ENCODE results near the gene CCND1.

Gene CCND1

GRCh38 chr11:69653406-69653960, 12.5 kb downstream of the CCND1 start:
- Histone ChIP-seq H3K4me3 (ENCODE audit: low read length in 2 of 2) (no peak overlapping the region), H3K36me3 (ENCODE audit: control insufficient read depth in 2 of 2, insufficient read depth in 2 of 2, low read length in 2 of 2) (peaks cover 9 to 27% of the 10 kb centered on the region in 2 donors), H3K27me3 (ENCODE audit: control insufficient read depth in 2 of 2, insufficient read depth in 2 of 2, low read length in 2 of 2) (no peaks in the 10 kb centered on the region), H3K4me1 (ENCODE audit: control insufficient read depth in 2 of 2, insufficient read depth in 2 of 2, low read length in 2 of 2) (peaks cover 0 to 2% of the 10 kb centered on the region in 2 donors), H3K9ac (ENCODE audit: low read depth in 1 of 2, low read length in 2 of 2) (no peak overlapping the region), H3K27ac (ENCODE audit: low read depth in 2 of 2, low read length in 2 of 2) (no peak overlapping the region), H3K9me3 (ENCODE audit: control insufficient read depth in 2 of 2, low read length in 2 of 2) (no peaks in the 10 kb centered on the region)

GRCh38 chr11:69654001-69654659, 13.2 kb downstream of the CCND1 start:
- no peak overlapping the region for H3K4me3 ChIP-seq (ENCODE audit: low read length in 2 of 2)
- no peak overlapping the region for H3K9ac ChIP-seq (ENCODE audit: low read depth in 1 of 2, low read length in 2 of 2)
- H3K27me3 ChIP-seq (ENCODE audit: control insufficient read depth in 2 of 2, insufficient read depth in 2 of 2, low read length in 2 of 2), result no peaks in the 10 kb centered on the region
- H3K27ac ChIP-seq (ENCODE audit: low read depth in 2 of 2, low read length in 2 of 2), result no peak overlapping the region
- no peaks in the 10 kb centered on the region for H3K9me3 ChIP-seq (ENCODE audit: control insufficient read depth in 2 of 2, low read length in 2 of 2)
- peaks cover 0 to 2% of the 10 kb centered on the region in 2 donors for H3K4me1 ChIP-seq (ENCODE audit: control insufficient read depth in 2 of 2, insufficient read depth in 2 of 2, low read length in 2 of 2)
- H3K36me3 ChIP-seq (ENCODE audit: control insufficient read depth in 2 of 2, insufficient read depth in 2 of 2, low read length in 2 of 2), result peaks cover 9 to 26% of the 10 kb centered on the region in 2 donors

DNA sequence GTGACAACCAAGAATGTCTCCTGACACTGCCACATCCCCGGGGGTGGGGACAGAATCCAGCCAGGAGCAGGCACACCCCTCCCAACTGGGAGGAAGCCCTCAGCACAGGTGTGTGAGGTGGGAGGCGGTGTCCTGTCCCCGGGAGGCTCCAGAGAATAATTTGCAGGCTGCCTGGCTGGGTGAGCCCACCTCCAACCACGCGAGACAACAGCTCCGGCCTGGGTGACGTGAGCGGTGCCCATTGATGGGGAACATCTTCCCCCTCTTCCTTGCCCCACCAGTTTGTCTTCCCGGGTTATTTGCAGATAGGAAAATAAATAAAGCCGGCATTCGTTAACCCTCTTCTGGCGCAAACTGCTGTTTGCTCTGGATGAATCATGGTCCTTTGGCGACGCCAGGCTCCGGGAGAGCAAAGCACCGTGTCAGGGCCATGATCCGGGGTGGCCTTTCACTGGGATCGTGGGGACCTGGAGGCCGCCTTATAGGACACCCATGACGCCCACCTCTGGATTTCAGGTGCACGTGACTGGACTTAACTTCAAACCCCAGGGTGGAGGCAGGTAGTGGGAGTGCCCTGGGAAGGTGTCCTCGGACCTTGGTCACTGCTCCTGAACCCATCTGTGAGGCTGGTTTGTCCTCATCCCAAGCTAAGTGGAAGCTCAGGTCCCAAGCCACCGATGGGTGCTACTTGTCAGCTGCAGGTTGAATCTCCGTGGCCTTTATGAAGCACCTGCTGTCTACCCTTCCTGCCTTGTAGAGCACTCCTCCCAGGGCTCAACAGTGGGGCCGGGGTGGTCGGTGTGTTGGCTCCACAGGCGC, 13.9 kb downstream of the CCND1 start:
- H3K27me3 ChIP-seq (ENCODE audit: control insufficient read depth in 2 of 2, insufficient read depth in 2 of 2, low read length in 2 of 2), result no peaks in the 10 kb centered on the region
- H3K4me1 ChIP-seq (ENCODE audit: control insufficient read depth in 2 of 2, insufficient read depth in 2 of 2, low read length in 2 of 2), result peaks cover 0 to 2% of the 10 kb centered on the region in 2 donors
- H3K36me3 ChIP-seq (ENCODE audit: control insufficient read depth in 2 of 2, insufficient read depth in 2 of 2, low read length in 2 of 2), result peaks cover 9 to 19% of the 10 kb centered on the region in 2 donors
- no peaks in the 10 kb centered on the region for H3K9me3 ChIP-seq (ENCODE audit: control insufficient read depth in 2 of 2, low read length in 2 of 2)
- no peak overlapping the region for H3K27ac ChIP-seq (ENCODE audit: low read depth in 2 of 2, low read length in 2 of 2)
- no peak overlapping the region for H3K9ac ChIP-seq (ENCODE audit: low read depth in 1 of 2, low read length in 2 of 2)
- no peak overlapping the region for H3K4me3 ChIP-seq (ENCODE audit: low read length in 2 of 2)

DNA sequence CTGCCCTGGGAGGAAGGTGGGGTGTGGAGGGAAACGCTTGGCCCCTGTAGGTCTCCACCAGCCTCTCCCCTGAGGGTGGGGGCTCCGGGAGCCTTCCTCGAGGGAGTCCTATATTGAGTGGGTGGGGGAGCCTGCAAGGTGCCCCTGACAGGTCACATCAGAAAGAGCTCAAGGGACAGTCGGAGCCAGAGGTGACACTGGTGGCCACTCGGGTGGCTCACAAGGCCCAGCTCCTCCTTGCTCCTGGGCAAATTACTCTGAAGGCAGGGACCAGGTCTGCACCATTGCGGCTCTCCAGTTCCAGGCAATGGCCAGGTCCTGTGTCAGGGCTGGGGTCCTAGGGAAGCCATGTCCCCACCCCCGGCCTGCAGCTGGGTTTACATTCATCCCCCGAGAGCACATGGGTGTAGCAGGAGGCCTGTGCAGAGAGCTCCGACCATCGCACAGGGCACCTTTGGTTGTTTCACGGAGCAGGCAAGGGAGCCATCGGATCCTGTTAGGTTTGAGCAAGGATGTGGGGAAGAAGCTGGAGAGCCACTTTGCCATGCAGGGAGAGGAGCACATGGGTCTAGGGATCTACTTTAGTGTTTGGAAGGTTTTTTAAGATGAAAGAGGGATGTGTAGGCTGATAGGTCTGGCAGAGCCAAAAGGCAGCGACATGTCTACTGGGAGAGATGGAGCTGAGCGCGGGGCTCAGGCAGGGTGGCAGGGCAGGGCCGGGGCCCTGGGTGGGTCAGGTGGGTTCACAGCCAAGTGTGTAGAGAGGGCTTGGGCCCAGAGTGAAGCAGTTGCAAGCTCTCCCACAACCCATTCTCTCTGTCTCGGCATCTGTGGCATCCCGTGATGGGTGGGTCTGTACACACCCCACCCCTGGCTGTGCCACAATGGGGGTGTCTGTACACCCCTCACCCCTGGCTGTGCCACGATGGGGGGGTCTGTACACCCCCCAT, 14.8 kb downstream of the CCND1 start:
- peaks cover 9 to 19% of the 10 kb centered on the region in 2 donors for H3K36me3 ChIP-seq (ENCODE audit: control insufficient read depth in 2 of 2, insufficient read depth in 2 of 2, low read length in 2 of 2)
- no peak overlapping the region for H3K27ac ChIP-seq (ENCODE audit: low read depth in 2 of 2, low read length in 2 of 2)
- H3K4me1 ChIP-seq (ENCODE audit: control insufficient read depth in 2 of 2, insufficient read depth in 2 of 2, low read length in 2 of 2), result peaks cover 0 to 2% of the 10 kb centered on the region in 2 donors
- no peaks in the 10 kb centered on the region for H3K9me3 ChIP-seq (ENCODE audit: control insufficient read depth in 2 of 2, low read length in 2 of 2)
- H3K9ac ChIP-seq (ENCODE audit: low read depth in 1 of 2, low read length in 2 of 2), result no peak overlapping the region
- no peaks in the 10 kb centered on the region for H3K27me3 ChIP-seq (ENCODE audit: control insufficient read depth in 2 of 2, insufficient read depth in 2 of 2, low read length in 2 of 2)
- H3K4me3 ChIP-seq (ENCODE audit: low read length in 2 of 2), result no peak overlapping the region

DNA sequence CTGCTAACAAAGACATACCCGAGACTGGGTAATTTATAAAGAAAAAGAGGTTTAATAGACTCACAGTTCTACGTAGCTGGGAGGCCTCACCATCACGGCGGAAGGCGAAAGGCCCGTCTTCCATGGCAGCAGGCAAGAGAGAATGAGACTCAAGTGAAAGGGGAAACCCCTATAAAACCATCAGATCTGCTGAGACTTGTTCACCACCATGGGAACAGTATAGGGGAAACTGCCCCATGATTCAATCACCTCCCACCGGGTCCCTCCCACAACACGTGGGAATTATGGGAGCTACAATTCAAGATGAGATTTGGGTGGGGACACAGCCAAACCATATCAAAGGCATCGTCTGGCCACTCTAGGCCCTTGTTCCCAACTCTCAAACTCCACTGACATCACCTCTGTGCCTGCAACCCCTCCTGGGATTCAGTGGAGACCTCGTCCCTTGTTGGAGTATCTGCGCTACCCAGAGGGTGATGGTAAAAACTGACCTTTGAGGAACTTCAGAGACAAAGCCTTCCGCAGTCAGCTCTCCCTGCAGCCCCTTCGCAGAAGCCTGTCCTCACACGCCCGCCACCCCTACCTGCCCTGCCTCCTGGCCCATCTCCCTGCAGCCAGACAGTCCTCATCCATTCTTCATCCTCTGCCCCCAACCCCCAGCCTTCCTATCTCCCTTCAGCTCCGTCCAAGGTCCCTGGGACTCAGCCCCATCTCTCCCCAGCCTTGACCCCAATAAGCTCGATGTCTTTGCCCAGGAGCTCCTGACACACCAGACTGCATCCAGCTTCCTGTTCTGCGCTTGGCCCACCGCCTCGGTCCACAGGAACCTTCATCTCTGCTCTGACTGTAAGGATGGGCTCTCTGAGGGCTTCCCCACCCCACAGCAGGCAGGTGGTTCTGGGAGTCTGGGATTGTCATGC, 15.8 kb downstream of the CCND1 start:
- Histone ChIP-seq H3K27me3 (ENCODE audit: control insufficient read depth in 2 of 2, insufficient read depth in 2 of 2, low read length in 2 of 2) (no peaks in the 10 kb centered on the region), H3K36me3 (ENCODE audit: control insufficient read depth in 2 of 2, insufficient read depth in 2 of 2, low read length in 2 of 2) (peaks cover 6 to 11% of the 10 kb centered on the region in 2 donors), H3K9me3 (ENCODE audit: control insufficient read depth in 2 of 2, low read length in 2 of 2) (no peaks in the 10 kb centered on the region), H3K9ac (ENCODE audit: low read depth in 1 of 2, low read length in 2 of 2) (no peak overlapping the region), H3K4me1 (ENCODE audit: control insufficient read depth in 2 of 2, insufficient read depth in 2 of 2, low read length in 2 of 2) (peaks cover 0 to 2% of the 10 kb centered on the region in 2 donors), H3K4me3 (ENCODE audit: low read length in 2 of 2) (no peak overlapping the region), H3K27ac (ENCODE audit: low read depth in 2 of 2, low read length in 2 of 2) (no peak overlapping the region)

- Histone ChIP-seq H3K4me3 (ENCODE audit: low read length in 2 of 2) (no peak overlapping the region), H3K27ac (ENCODE audit: low read depth in 2 of 2, low read length in 2 of 2) (no peak overlapping the region), H3K36me3 (ENCODE audit: control insufficient read depth in 2 of 2, insufficient read depth in 2 of 2, low read length in 2 of 2) (peaks cover 2 to 9% of the 10 kb centered on the region in 2 donors), H3K9me3 (ENCODE audit: control insufficient read depth in 2 of 2, low read length in 2 of 2) (no peaks in the 10 kb centered on the region), H3K9ac (ENCODE audit: low read depth in 1 of 2, low read length in 2 of 2) (no peak overlapping the region), H3K4me1 (ENCODE audit: control insufficient read depth in 2 of 2, insufficient read depth in 2 of 2, low read length in 2 of 2) (peaks cover 0 to 2% of the 10 kb centered on the region in 2 donors), H3K27me3 (ENCODE audit: control insufficient read depth in 2 of 2, insufficient read depth in 2 of 2, low read length in 2 of 2) (no peaks in the 10 kb centered on the region)
These were observed 16.5 kb downstream of the CCND1 start for GRCh38 chr11:69657456-69657910.

DNA sequence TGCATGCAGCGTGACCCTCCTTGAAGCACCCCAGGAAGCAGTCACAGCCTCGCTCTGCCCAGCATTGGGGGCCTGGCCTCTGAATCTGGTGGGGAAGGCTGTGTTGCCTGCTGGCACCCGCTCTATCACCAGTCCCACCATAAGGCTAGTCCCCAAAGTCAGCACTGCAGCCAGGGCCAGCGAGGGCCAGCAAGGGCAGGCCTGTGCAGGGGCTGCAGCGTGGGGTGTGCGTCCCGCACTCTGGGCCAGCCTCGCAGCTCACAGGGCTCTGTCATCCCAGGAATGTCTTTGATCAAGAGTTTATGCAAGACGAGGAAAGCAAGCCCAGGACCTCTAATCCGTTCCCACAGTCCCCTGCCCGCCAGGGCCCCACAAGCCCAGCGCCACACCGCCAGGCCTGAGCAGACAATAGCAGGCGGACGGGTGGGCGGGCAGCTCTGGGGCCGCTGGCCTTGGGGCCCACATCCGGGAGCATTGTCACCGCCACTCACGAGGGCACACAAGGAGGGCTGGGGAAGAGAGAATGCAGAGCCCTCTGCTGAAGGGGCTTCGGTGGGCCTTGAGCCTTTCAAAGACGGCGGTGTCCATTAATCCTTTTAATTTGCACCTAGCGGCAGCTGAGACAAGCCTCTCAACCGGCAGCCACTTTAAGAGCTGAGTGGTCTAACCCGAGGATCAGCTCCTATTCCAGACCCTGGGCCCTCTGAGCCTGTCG, 17.1 kb downstream of the CCND1 start:
- Histone ChIP-seq H3K27me3 (ENCODE audit: control insufficient read depth in 2 of 2, insufficient read depth in 2 of 2, low read length in 2 of 2) (no peaks in the 10 kb centered on the region), H3K9ac (ENCODE audit: low read depth in 1 of 2, low read length in 2 of 2) (no peak overlapping the region), H3K9me3 (ENCODE audit: control insufficient read depth in 2 of 2, low read length in 2 of 2) (no peaks in the 10 kb centered on the region), H3K27ac (ENCODE audit: low read depth in 2 of 2, low read length in 2 of 2) (no peak overlapping the region), H3K4me3 (ENCODE audit: low read length in 2 of 2) (no peak overlapping the region), H3K4me1 (ENCODE audit: control insufficient read depth in 2 of 2, insufficient read depth in 2 of 2, low read length in 2 of 2) (peaks cover 0 to 2% of the 10 kb centered on the region in 2 donors), H3K36me3 (ENCODE audit: control insufficient read depth in 2 of 2, insufficient read depth in 2 of 2, low read length in 2 of 2) (peaks cover 2 to 6% of the 10 kb centered on the region in 2 donors)

DNA sequence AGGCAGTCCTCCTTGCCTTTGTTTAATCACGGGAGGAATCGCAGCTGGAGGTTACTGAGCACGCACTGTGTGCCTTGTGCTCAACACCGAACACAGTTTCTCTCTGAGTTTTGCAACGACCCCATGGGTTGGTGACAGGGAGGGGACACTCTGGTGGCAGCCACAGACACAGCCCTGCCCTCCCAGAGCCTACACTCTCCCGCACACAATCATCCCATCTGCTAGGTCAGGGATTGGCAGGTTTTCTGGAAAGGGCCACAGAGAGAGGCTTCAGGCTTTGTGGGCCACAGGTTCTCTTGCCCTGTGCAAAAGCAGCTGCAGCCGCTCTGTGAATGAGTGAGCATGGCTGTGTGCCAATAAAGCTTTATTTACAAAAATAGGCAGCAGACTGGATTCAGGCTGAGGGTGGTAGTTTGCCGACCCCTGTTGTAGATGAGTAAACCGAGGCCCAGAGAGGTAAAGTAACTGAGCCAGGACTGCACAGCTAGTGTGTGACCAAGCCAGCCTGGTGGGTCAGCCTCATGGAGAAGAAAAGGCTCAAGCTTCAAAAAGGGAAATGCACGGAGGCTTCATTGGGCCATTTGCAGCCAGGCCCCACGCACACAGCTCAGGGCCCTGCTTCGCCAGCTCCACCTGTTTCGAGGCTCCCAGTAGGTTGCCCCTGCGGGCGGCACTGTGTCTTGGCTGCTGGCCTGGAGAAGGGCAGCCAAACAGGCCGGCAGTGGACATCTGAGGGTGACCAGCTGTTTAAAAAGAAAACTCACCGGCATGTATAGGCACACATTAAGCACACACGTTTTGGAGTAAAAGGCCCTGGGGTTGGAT, 17.9 kb downstream of the CCND1 start:
- Histone ChIP-seq H3K27me3 (ENCODE audit: control insufficient read depth in 2 of 2, insufficient read depth in 2 of 2, low read length in 2 of 2) (no peaks in the 10 kb centered on the region), H3K4me3 (ENCODE audit: low read length in 2 of 2) (no peak overlapping the region), H3K9me3 (ENCODE audit: control insufficient read depth in 2 of 2, low read length in 2 of 2) (no peaks in the 10 kb centered on the region), H3K27ac (ENCODE audit: low read depth in 2 of 2, low read length in 2 of 2) (no peak overlapping the region), H3K9ac (ENCODE audit: low read depth in 1 of 2, low read length in 2 of 2) (no peak overlapping the region), H3K4me1 (ENCODE audit: control insufficient read depth in 2 of 2, insufficient read depth in 2 of 2, low read length in 2 of 2) (peaks cover 0 to 2% of the 10 kb centered on the region in 2 donors), H3K36me3 (ENCODE audit: control insufficient read depth in 2 of 2, insufficient read depth in 2 of 2, low read length in 2 of 2) (peaks cover 2 to 7% of the 10 kb centered on the region in 2 donors)
